Neural crest cell (in vitro differentiated cells): ENCODE results near the gene TTC39A. TPM values are rescaled to one million over a fixed set of nuclear protein-coding genes. Genes with fewer than 3 reads are reported as not detected.

Source experiments
- DNase-seq: peaks from one replicate; pipeline ENCODE4 v3.0.0; 2021; ENCODE audit warnings: low read depth, mixed read lengths, low spot score
- H3K27ac Mint-ChIP-seq: one replicate; pipeline ENCODE4 v1.8.0; 2021; ENCODE audit warnings: mild to moderate bottlenecking, mixed read lengths; ENCODE audit not compliant: unreplicated experiment
- H3K27me3 Mint-ChIP-seq: 2 replicates; pipeline ENCODE4 v1.8.0; 2021; ENCODE audit warnings: low read depth, mild to moderate bottlenecking, mixed read lengths
- H3K36me3 Mint-ChIP-seq: 2 replicates; pipeline ENCODE4 v1.8.0; 2021; ENCODE audit warnings: low read depth, mild to moderate bottlenecking, mixed read lengths
- H3K4me1 Mint-ChIP-seq: 2 replicates; pipeline ENCODE4 v1.8.0; 2021; ENCODE audit warnings: mixed read lengths
- H3K4me3 Mint-ChIP-seq: one replicate; pipeline ENCODE4 v1.8.0; 2021; ENCODE audit warnings: mild to moderate bottlenecking, mixed read lengths
- H3K9me3 Mint-ChIP-seq: 2 replicates; pipeline ENCODE4 v1.8.0; 2021; ENCODE audit warnings: mixed read lengths
- total RNA-seq: library from RNA; stranded (reverse); gene quantifications from 2 replicates; pipeline ENCODE4 v1.2.1, GENCODE V29; 2021
- TF ChIP-seq, protein P1 (sequence below): fragments of 200-600 bp; sonication (generic); conservative IDR thresholded peaks from 2 replicates; pipeline ENCODE4 v1.5.0; 2021; ENCODE audit warnings: antibody characterized with exemption, mild to moderate bottlenecking

Gene TTC39A
- total RNA-seq, 1 donor from 2014 or later = 1.7 TPM

DNA sequence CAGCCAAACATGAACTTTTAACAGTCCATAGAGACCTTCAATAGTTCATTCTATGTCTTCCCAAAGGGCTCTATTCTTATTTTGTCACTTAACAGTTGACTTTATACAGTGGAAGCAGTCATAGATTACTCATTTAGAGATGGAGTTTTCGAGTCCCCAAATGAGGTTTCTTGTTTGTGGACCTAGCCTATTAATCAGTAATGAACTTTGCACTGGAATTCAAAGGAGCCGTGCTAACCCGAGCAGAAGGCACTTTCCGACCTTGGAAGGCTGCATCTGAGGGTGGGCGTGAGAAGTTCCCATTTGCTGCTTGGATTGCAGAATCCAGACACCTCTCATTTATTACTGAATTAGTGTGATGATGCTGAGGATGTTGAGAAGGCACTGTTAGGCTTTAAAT lies 46.4 kb downstream of the TTC39A start:
- Mint-ChIP-seq H3K27ac (no peak overlapping the region), H3K4me3 (no peak overlapping the region), H3K27me3 (no peaks in the 10 kb centered on the region), H3K4me1 (no peaks in the 10 kb centered on the region), H3K9me3 (no peaks in the 10 kb centered on the region), H3K36me3 (no peaks in the 10 kb centered on the region)
- TF ChIP-seq, protein P1, sequence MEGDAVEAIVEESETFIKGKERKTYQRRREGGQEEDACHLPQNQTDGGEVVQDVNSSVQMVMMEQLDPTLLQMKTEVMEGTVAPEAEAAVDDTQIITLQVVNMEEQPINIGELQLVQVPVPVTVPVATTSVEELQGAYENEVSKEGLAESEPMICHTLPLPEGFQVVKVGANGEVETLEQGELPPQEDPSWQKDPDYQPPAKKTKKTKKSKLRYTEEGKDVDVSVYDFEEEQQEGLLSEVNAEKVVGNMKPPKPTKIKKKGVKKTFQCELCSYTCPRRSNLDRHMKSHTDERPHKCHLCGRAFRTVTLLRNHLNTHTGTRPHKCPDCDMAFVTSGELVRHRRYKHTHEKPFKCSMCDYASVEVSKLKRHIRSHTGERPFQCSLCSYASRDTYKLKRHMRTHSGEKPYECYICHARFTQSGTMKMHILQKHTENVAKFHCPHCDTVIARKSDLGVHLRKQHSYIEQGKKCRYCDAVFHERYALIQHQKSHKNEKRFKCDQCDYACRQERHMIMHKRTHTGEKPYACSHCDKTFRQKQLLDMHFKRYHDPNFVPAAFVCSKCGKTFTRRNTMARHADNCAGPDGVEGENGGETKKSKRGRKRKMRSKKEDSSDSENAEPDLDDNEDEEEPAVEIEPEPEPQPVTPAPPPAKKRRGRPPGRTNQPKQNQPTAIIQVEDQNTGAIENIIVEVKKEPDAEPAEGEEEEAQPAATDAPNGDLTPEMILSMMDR = no peak
- no peak for DNase-seq

DNA sequence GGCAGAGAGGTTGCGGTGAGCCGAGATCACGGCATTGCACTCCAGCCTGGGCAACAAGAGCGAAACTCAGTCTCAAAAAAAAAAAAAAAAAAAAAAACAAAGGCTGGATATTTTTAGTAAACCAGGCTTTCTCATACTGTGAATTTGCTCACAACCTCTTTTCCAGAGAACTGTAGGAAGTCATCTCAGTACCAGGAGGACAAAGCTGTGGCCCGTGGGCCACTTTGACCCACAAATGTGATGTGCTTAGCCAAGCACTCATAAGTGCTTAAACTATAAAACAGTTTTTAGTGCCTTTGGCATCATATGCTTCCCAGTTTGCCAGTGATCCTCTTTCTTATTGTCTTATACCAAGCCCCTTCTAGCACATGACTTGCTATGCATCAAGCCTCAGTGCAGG lies 47.8 kb downstream of the TTC39A start:
- Mint-ChIP-seq H3K36me3 (no peaks in the 10 kb centered on the region), H3K4me1 (no peaks in the 10 kb centered on the region), H3K27ac (no peak overlapping the region), H3K4me3 (no peak overlapping the region), H3K9me3 (no peaks in the 10 kb centered on the region), H3K27me3 (no peaks in the 10 kb centered on the region)
- TF ChIP-seq, protein P1 = no peak
- no peak for DNase-seq

DNA sequence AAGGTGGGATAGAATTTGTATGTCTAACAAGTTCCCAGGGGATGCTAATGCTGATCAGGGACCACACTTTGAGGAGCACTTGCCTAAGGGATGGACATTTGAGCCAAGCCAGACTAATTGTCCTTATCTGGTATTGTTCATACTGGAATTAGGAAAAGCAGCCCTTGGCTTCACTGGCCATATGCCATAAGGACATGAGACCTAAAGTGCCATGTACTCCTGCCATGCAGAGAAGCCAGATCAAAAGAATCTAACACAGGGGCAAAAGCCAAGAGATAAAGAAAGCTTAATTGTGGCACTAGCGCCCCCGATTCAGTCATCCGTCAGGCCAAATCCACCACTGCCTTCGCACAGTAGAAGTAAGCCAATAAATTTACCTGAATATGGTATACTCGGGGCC lies 48.6 kb downstream of the TTC39A start:
- TF ChIP-seq, protein P1 = no peak
- no peaks in the 10 kb centered on the region for H3K27me3 Mint-ChIP-seq
- no peaks in the 10 kb centered on the region for H3K4me1 Mint-ChIP-seq
- H3K27ac Mint-ChIP-seq = no peak overlapping the region
- no peaks in the 10 kb centered on the region for H3K36me3 Mint-ChIP-seq
- no peak overlapping the region for H3K4me3 Mint-ChIP-seq
- DNase-seq = no peak
- H3K9me3 Mint-ChIP-seq = no peaks in the 10 kb centered on the region

DNA sequence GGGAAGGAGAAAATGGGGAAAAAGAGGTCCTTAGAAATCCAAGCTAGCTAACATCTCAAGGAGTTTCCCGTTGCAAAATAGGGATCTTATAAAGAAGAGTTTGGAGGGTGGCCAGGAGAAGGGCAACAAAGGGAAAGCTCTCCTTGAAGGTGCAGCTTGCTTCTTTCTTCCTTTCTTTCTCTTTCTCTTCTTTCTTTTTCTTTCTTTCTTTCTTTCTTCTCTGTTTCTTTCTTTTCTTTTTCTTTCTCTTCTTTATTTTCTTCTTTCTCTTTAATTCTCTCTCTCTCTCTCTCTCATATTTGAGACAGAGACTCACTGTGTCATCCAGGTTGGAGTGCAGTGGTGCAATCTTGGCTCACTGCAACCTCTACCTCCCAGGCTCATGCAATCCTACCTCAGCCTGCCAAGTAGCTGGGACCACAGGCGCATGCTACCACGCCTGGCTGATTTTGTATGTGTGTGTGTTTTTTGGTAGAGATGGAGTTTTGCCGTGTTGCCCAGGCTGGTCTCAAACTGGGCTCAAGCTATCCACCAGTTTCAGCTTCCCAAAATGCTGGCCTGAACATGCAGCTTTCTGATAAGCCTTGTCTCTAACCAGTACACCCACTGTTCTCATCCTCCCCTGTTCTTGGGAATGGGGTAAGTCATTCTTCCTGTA lies 49.9 kb downstream of the TTC39A start:
- Mint-ChIP-seq H3K4me1 (no peaks in the 10 kb centered on the region), H3K27me3 (no peaks in the 10 kb centered on the region), H3K27ac (no peak overlapping the region), H3K4me3 (no peak overlapping the region), H3K9me3 (no peaks in the 10 kb centered on the region), H3K36me3 (no peaks in the 10 kb centered on the region)
- no peak for DNase-seq
- TF ChIP-seq, protein P1 = no peak

DNA sequence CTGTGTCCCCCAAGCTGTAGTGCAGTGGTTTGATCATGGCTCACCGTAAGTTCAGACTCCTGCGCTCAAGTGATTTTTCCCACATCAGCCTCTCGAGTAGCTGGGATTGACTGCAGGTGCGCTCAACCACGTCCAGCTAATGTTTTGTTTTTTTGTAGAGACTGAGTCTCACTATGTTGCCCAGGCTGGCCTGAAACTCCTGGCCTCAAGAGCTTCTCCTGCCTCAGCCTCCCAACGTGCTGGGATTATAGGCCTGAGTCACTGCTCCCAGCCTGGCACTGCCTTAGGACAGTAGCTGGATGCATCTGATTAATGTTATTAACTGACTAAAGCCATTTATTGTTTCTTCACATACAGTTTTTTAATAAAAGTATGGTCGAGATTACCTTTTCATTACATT lies 54.1 kb downstream of the TTC39A start:
- no peaks in the 10 kb centered on the region for H3K9me3 Mint-ChIP-seq
- H3K4me3 Mint-ChIP-seq = no peak overlapping the region
- no peaks in the 10 kb centered on the region for H3K4me1 Mint-ChIP-seq
- H3K36me3 Mint-ChIP-seq = peaks cover 3% of the 10 kb centered on the region
- TF ChIP-seq, protein P1 = no peak
- no peaks in the 10 kb centered on the region for H3K27me3 Mint-ChIP-seq
- no peak for DNase-seq
- H3K27ac Mint-ChIP-seq = no peak overlapping the region
